ENCODE data around the gene CLCF1.

Gene CLCF1

DNA sequence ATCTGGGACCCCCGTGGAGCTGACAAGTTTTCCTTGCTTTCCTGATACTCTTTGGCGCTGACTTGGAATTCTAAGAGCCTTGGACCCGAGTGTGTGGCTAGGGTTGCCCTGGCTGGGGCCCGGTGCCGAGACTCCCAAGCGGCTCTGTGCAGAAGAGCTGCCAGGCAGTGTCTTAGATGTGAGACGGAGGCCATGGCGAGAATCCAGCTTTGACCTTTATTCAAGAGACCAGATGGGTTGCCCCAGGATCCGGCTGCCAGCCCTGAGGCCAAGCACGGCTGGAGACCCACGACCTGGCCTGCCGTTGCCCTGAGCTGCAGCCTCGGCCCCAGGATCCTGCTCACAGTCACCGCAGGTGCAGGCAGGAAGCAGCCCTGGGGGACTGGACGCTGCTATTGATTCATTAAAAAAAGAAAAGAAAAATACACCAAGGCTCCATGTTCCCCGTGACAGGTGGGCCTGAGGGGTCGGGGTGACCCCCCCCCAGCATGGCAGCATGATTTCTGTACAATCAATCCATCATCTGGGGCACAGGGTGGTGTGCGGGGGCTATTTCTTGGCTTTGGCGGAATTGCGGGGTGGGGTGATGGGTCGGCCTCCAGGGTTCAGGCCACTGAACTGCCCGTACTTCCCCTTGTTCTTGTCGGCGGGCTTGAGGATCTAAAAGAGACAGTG is 24.7 kb upstream of the CLCF1 start:
- TF ChIP-seq CTCF (IDR thresholded peaks at IDR 0.05; ENCODE audit: control insufficient read depth, extremely low read depth, insufficient read depth), result no peak
- no peak overlapping the region for H3K4me3 ChIP-seq (ENCODE audit: low read depth, low read length)
- DNase-seq (ENCODE audit: low read depth), result no peak

DNA sequence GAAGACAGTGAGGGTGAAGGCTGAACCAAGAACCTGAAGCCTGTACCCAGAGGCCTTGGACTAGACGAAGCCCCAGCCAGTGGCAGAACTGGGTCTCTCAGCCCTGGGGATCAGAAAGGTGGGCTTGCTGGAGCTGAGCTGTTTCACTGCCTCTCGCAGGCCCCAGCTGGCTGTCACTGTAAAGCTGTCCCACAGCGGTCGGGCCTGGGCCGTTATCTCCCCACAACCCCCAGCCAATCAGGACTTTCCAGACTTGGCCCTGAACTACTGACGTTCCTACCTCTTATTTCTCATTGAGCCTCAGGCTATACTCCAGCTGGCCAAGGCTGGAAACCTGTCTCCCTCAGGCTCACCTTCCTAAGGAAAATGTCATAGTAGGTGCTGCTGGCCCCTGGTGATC is 24.1 kb upstream of the CLCF1 start:
- TF ChIP-seq CTCF (IDR thresholded peaks at IDR 0.05; ENCODE audit: control insufficient read depth, extremely low read depth, insufficient read depth), result no peak
- H3K4me3 ChIP-seq (ENCODE audit: low read depth, low read length), result no peak overlapping the region
- no peak for DNase-seq (ENCODE audit: low read depth)

DNA sequence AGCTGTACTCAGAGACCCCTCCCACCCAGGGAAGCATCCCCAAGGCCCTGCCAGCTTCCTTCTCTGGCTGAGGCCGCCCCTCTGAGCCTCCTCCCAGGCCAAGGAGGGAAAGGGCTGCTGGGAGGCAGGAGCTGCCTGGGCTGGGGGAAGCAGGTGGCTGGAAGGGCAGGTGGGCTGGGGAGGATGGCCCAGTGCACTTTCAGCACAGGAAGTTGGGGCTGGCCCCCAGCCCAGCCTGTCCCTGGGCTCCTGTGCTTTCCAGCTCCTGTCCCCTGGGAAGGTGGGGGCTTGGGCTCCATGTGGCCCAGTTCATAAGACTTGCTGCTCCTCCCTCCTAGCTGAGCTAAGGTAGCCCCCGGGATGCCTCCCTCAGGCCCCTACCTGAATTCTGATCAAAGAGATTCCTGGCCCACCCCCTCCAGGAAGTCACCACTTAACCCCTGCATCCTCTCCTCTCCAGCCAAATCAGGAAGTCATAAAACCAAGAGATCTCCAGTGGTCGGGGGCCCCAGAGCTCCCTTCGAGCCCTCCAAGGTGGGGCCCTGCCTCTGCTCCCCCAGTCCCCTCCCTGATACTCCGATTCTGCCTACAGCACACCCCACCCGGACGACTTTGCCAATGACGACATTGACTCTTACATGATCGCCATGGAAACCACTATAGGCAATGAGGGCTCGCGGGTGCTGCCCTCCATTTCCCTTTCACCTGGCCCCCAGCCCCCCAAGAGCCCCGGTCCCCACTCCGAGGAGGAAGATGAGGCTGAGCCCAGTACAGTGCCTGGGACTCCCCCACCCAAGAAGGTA is 23.4 kb upstream of the CLCF1 start:
- DNase-seq (ENCODE audit: low read depth), result no peak

DNA sequence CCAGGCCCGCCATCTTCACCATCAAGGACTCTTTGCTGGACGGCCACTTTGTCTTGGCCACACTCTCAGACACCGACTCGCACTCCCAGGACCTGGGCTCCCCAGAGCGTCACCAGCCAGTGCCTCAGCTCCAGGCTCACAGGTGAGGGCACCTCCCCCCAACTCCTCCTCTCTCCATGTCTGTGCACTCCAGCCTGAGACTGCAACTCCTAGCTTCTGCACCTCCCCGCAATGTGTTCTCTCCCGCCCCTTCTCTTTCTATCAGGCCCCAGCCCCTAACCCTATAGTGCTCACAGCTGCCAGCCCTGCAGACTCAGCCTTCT is 22.8 kb upstream of the CLCF1 start:
- DNase-seq (ENCODE audit: low read depth), result no peak
- TF ChIP-seq CTCF (IDR thresholded peaks at IDR 0.05; ENCODE audit: control insufficient read depth, extremely low read depth, insufficient read depth), result no peak
- no peak overlapping the region for H3K4me3 ChIP-seq (ENCODE audit: low read depth, low read length)

More for the DNA sequence above, 23.4 kb upstream of the CLCF1 start:
- no peak for TF ChIP-seq CTCF (IDR thresholded peaks at IDR 0.05; ENCODE audit: control insufficient read depth, extremely low read depth, insufficient read depth)
- H3K4me3 ChIP-seq (ENCODE audit: low read depth, low read length), result no peak overlapping the region

- TF ChIP-seq CTCF (IDR thresholded peaks at IDR 0.05; ENCODE audit: control insufficient read depth, extremely low read depth, insufficient read depth), result no peak
- no peak overlapping the region for H3K4me3 ChIP-seq (ENCODE audit: low read depth, low read length)
- DNase-seq (ENCODE audit: low read depth), result no peak
Measured at GRCh38 chr11:67395555-67396258, 22.3 kb upstream of the CLCF1 start.

DNA sequence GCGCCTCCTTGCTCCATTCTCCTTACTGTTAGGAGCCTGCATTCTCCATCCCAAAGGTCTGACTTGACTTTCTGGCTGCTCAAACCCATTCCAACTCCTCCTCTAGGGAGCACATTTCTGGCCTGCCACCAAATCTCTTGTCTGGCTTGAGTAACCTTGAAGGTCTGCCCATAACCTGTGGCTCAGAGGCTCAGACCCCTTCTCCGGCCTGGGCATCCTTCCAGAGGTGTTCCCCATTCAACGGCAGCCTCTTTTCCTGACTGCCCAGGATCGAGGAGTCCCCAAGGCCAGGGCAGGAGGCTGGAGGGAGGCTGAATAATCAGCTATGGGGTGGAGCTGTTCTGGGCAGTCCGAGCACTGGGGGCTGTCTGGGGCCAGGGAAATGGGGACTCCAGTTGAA is 20.6 kb upstream of the CLCF1 start:
- DNase-seq (ENCODE audit: low read depth), result no peak
- no peak for TF ChIP-seq CTCF (IDR thresholded peaks at IDR 0.05; ENCODE audit: control insufficient read depth, extremely low read depth, insufficient read depth)
- no peak overlapping the region for H3K4me3 ChIP-seq (ENCODE audit: low read depth, low read length)

All from LNCaP clone FGC (cell line).